ENCODE data around the gene GNA12. TPM values are rescaled to one million over a fixed set of nuclear protein-coding genes. Genes with fewer than 3 reads are reported as not detected.
A peak's percentile ranks its signal among the peaks of the same experiment; 100 is the strongest.

GNA12 gene
- total and polyA plus RNA-seq, 8 donors = 2.0 to 54.6 (median 22.0) TPM

DNA sequence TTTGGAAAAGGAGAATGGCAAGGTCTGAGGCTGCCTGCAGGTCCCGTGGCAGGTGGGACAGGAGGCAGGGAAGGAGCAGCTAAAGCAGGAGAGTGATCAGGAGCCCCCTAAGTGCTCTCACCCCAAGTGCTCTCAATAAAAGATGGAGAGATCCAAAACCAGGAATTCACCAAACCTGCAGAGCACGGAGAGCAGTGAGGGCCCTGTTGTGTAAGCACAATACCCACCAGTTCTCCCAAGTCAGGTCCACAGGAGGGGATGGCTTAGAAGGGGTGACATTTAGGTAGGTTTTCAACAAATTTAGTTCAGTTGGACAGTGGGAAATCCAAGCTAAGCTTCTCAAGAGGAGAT is 40.8 kb downstream of the GNA12 start:
- DNase-seq = no peak
- Histone ChIP-seq H3K4me3 (no peak overlapping the region), H3K27me3 (no peaks in the 10 kb centered on the region), H3K27ac (peak overlapping the region; percentile 39 to 66 (median 47)), H3K9me3 (no peaks in the 10 kb centered on the region), H3K36me3 (no peaks in the 10 kb centered on the region), H3K4me1 (peaks cover 3 to 49% (median 30%) of the 10 kb centered on the region in 4 donors)
- 61 to 91% (median 83%) methylated on average over 1 to 2 of the region's 2 CpGs for whole genome bisulfite sequencing, 5 donors
- TF ChIP-seq, protein P1, sequence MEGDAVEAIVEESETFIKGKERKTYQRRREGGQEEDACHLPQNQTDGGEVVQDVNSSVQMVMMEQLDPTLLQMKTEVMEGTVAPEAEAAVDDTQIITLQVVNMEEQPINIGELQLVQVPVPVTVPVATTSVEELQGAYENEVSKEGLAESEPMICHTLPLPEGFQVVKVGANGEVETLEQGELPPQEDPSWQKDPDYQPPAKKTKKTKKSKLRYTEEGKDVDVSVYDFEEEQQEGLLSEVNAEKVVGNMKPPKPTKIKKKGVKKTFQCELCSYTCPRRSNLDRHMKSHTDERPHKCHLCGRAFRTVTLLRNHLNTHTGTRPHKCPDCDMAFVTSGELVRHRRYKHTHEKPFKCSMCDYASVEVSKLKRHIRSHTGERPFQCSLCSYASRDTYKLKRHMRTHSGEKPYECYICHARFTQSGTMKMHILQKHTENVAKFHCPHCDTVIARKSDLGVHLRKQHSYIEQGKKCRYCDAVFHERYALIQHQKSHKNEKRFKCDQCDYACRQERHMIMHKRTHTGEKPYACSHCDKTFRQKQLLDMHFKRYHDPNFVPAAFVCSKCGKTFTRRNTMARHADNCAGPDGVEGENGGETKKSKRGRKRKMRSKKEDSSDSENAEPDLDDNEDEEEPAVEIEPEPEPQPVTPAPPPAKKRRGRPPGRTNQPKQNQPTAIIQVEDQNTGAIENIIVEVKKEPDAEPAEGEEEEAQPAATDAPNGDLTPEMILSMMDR (IDR thresholded peaks at IDR 0.05) = no peak
- TF ChIP-seq EP300 (IDR thresholded peaks at IDR 0.05) = no peak
- TF ChIP-seq POLR2AphosphoS5 (IDR thresholded peaks at IDR 0.05) = no peak
- TF ChIP-seq POLR2A (IDR thresholded peaks at IDR 0.05) = no peak
- intact Hi-C loops (cut with DNase I; ENCODE audit: low total_unique reads) = no loop called here

DNA sequence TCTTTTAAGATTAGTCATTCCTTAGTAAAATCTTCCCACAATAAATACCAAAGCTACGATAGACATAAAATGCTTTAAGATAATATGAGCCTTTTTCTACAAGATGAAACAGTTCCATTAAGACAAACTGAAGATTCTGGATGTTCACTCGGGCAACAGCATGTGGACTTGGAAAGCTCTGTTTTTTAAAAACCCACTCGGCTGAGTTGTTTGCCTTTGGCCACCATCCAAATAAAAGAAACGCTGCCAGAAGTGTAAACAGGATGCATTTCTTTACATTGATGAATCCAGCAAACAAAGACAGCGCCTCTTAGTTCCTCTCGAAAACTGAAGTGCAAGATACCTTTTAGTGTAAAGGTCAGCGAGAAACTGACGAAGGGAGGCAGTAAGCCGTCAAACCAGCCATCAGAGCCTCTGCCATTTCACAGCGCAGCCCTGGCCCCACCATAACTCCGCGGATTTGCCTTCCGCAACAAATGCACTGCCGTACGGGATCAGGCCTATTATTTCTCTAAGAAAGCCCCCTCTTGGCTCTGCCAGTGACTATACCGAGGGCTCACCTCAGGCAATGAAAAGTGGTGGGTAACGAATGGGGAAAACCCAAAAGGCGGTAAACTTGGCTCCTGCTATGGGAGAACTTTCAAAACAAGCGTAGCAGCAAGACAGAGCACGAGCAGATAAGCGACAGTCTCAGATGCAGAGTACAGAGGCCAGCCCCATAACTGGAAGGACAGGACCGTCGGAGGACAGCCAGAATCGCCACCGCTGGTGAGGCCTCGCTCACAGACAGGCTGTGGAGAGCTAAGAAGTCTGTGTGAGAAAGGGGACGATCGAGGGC is 41.4 kb downstream of the GNA12 start:
- Histone ChIP-seq H3K36me3 (no peaks in the 10 kb centered on the region), H3K4me1 (peaks cover 0 to 45% (median 27%) of the 10 kb centered on the region in 4 donors), H3K27ac (peak overlapping the region; percentile 39 to 66 (median 47)), H3K9me3 (no peaks in the 10 kb centered on the region), H3K4me3 (no peak overlapping the region), H3K27me3 (no peaks in the 10 kb centered on the region)
- WGBS, 5 donors = 49 to 67% (median 63%) methylated on average over 28 of the region's 28 CpGs
- DNase-seq = peak in 1 of 2 donors; percentile 70
- intact Hi-C loops (cut with DNase I; ENCODE audit: low total_unique reads) = no loop called here
- TF ChIP-seq, protein P1 (IDR thresholded peaks at IDR 0.05) = no peak
- no peak for TF ChIP-seq POLR2AphosphoS5 (IDR thresholded peaks at IDR 0.05)
- no peak for TF ChIP-seq EP300 (IDR thresholded peaks at IDR 0.05)
- no peak for TF ChIP-seq POLR2A (IDR thresholded peaks at IDR 0.05)

DNA sequence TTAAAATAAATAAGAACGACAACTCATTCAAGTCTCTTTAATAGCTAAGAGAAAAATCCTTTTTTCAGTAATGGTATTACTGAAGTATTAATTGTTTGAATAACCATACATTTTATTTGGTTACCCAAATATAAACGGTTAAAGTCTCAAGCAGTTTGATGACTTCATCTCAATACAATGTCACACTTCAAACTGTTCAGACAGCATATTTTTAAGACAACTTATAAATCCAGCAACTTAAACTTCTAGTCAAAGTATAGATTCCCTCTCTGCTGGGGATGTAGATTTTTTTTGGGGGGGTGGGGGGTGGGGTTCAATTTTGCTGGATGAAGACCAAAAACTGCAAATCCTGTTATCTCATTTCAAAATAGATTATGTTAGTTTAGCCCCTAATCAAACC is 42.0 kb downstream of the GNA12 start:
- intact Hi-C loops (cut with DNase I; ENCODE audit: low total_unique reads) = no loop called here
- Histone ChIP-seq H3K36me3 (no peaks in the 10 kb centered on the region), H3K4me1 (peaks cover 0 to 49% (median 24%) of the 10 kb centered on the region in 4 donors), H3K9me3 (no peaks in the 10 kb centered on the region), H3K27ac (peak overlapping the region in 2 of 5 donors; percentile 39 to 61), H3K4me3 (no peak overlapping the region), H3K27me3 (no peaks in the 10 kb centered on the region)
- no peak for DNase-seq
- 42 to 55% (median 48%) methylated on average over 2 of the region's 2 CpGs for WGBS, 5 donors
- no peak for TF ChIP-seq POLR2AphosphoS5 (IDR thresholded peaks at IDR 0.05)
- no peak for TF ChIP-seq POLR2A (IDR thresholded peaks at IDR 0.05)
- TF ChIP-seq EP300 (IDR thresholded peaks at IDR 0.05) = no peak
- TF ChIP-seq, protein P1 (IDR thresholded peaks at IDR 0.05) = no peak

DNA sequence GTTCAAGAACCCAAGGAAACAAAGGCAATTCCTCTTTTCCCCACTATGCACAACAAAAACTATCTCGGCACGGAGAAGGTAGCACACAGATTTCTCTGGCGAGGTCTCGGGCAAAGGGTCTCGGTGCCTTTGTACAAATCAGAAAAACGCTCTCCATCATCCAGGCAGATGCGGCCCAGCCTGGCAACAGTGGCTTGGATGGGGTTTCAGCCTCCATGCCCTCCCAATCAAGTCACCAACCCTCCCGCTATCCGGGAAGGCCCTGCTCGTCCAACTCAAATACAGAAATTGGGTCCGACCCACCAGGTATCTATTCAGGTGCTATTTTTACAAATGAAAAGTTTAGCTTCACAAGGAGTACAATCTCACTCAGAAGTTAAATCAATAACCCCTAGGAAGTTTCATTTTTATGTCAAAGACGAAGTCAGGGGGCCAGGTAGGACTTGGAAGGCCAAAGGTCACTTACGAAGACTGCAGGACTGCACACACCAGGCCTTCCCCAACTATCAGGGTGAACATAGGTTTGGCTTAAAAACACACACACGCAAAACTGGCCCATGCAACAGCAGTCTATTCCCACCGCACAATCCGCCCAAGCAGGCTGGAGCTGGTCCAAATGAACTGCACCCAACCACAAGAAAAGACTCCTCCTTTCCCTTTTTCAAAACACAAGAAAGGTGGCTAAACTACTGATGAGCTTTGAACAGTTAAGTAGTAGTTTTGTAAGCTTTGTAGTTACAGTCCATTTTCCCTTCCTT is 43.0 kb downstream of the GNA12 start:
- H3K4me3 ChIP-seq = no peak overlapping the region
- H3K9me3 ChIP-seq = no peaks in the 10 kb centered on the region
- H3K4me1 ChIP-seq = peaks cover 0 to 56% (median 28%) of the 10 kb centered on the region in 4 donors
- TF ChIP-seq POLR2A (IDR thresholded peaks at IDR 0.05) (no peak), POLR2AphosphoS5 (IDR thresholded peaks at IDR 0.05) (no peak), EP300 (IDR thresholded peaks at IDR 0.05) (no peak)
- TF ChIP-seq, protein P1 (IDR thresholded peaks at IDR 0.05) = no peak
- intact Hi-C loops (cut with DNase I; ENCODE audit: low total_unique reads) = no loop called here
- H3K27ac ChIP-seq = peak overlapping the region in 2 of 5 donors; percentile 2 to 61
- WGBS, 5 donors = 74 to 84% (median 76%) methylated on average over 16 of the region's 16 CpGs
- H3K36me3 ChIP-seq = no peaks in the 10 kb centered on the region
- DNase-seq = peak in 1 of 2 donors; percentile 76
- no peaks in the 10 kb centered on the region for H3K27me3 ChIP-seq

All from stomach (tissue), 9 donors.